Testis (tissue), 3 donors: ENCODE results near the gene EYA2. TPM values are rescaled to one million over a fixed set of nuclear protein-coding genes. Genes with fewer than 3 reads are reported as not detected.
"Not testable (repeated sequence)": the region's sequence is repeated elsewhere in the genome, so short reads cannot be mapped to it uniquely, and the experiment has no call there.

Source experiments
- DNase-seq: peaks from one replicate; pipeline ENCODE4 v3.0.0-alpha.2; 2019
- H3K27ac ChIP-seq, 2 donors: fragments of 200-600 bp; sonication (generic); one replicate each; pipeline ENCODE4 v1.5.1; 2019
- H3K27me3 ChIP-seq: fragments of 200-600 bp; sonication (generic); one replicate; pipeline ENCODE4 v1.5.1; 2019
- H3K36me3 ChIP-seq: fragments of 200-600 bp; sonication (generic); one replicate; pipeline ENCODE4 v1.5.1; 2017; ENCODE audit warnings: low read depth; ENCODE audit errors: missing control alignments
- H3K4me1 ChIP-seq: fragments of 200-600 bp; sonication (generic); one replicate; pipeline ENCODE4 v1.5.1; 2019
- H3K4me3 ChIP-seq, 2 donors: fragments of 200-600 bp; sonication (generic); one replicate each; pipeline ENCODE4 v1.5.1; 2017 to 2019
- H3K9me3 ChIP-seq: fragments of 200-600 bp; sonication (generic); one replicate; pipeline ENCODE4 v1.5.1; 2017
- POLR2A ChIP-seq: fragments of 450-650 bp; IDR thresholded peaks from one replicate; pipeline ENCODE4 v1.6.1; 2017; ENCODE audit warnings: antibody characterized with exemption, mild to moderate bottlenecking, moderate library complexity
- WGBS, 2 donors: methylation state at CpG; one replicate each; pipeline ENCODE4 v1.1.5; 2018; 5-methylcytosine and 5-hydroxymethylcytosine counted together
- intact Hi-C: fragments of 100-400 bp; cut with DNase I; formaldehyde crosslinking; loops from one replicate; pipeline ENCODE4 v1.15.1; 2023; ENCODE audit warnings: low total_unique reads
- polyA plus RNA-seq: library from polyadenylated mRNA; stranded (reverse); fragments of 350-450 nt; fragmentation: Illumina TruSeq; extraction: RNeasy Lipid Tissue Mini Kit (QIAGEN cat#74804); gene quantifications from one replicate; pipeline ENCODE4 v1.2.3, GENCODE V29; 2014; ENCODE audit warnings: low read depth, low replicate concordance; ENCODE audit not compliant: insufficient read depth
- total RNA-seq, 2 donors: library from RNA; depleted of rRNA; stranded (reverse); fragments of >200 nt; gene quantifications; one replicate each; pipeline ENCODE4 v1.2.3, GENCODE V29; 2016
- TF ChIP-seq, protein P1 (sequence below), 3 experiments: fragments of 450-650 bp in 2 of 3; fragments of 200-600 bp in 1 of 3; sonication (generic) in 1 of 3; IDR thresholded peaks; one replicate each; pipeline ENCODE4 v1.5.1; 2016 to 2019; ENCODE audit warnings: antibody characterized with exemption in 3 of 3, mild to moderate bottlenecking in 2 of 3, moderate library complexity in 1 of 3

Gene EYA2
- total and polyA plus RNA-seq, 3 donors from 2014 or later = 14.6 to 17.2 (median 16.2) TPM

DNA sequence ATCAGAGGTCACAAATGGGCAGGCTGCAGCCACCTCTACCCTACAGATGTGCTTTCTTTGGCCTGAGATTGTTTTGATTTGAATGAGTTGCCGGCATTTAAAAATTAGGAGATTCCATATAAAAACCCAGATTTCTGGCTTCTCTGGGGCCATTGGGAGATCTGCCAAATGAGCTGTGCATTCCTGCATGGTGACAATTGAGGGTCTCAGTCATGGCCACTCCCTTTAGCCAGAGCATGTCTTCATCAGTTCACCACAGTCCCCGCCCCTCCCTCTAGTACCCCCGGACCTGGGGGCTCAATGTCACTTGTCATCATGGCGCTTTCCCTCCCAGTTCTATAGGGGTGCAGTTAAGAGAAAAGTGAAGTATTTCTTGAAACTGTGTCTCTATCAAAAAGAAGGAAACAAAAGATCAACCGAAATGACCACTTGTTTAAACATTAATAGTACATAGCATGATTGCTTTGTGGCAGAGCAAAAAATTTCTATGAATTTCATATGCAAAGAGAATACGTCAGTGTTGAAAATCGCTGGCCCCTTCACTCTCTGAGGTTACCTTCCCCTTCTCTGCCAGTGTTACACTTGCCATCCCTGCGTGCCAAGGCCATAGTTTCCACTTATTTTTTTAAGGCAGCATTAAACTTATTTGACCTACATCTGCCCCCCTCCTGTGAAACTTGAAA lies 21.1 kb downstream of the EYA2 start:
- Histone ChIP-seq H3K27me3 (no peaks in the 10 kb centered on the region), H3K4me1 (peaks cover 4% of the 10 kb centered on the region), H3K27ac (peak overlapping the region in 1 of 2 donors; percentile 27), H3K4me3 (no peak overlapping the region), H3K9me3 (no peaks in the 10 kb centered on the region), H3K36me3 (no peaks in the 10 kb centered on the region)
- TF ChIP-seq, protein P1, sequence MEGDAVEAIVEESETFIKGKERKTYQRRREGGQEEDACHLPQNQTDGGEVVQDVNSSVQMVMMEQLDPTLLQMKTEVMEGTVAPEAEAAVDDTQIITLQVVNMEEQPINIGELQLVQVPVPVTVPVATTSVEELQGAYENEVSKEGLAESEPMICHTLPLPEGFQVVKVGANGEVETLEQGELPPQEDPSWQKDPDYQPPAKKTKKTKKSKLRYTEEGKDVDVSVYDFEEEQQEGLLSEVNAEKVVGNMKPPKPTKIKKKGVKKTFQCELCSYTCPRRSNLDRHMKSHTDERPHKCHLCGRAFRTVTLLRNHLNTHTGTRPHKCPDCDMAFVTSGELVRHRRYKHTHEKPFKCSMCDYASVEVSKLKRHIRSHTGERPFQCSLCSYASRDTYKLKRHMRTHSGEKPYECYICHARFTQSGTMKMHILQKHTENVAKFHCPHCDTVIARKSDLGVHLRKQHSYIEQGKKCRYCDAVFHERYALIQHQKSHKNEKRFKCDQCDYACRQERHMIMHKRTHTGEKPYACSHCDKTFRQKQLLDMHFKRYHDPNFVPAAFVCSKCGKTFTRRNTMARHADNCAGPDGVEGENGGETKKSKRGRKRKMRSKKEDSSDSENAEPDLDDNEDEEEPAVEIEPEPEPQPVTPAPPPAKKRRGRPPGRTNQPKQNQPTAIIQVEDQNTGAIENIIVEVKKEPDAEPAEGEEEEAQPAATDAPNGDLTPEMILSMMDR (IDR thresholded peaks at IDR 0.05) = no peak
- no peak for TF ChIP-seq POLR2A
- intact Hi-C loops = no loop called here
- WGBS, 2 donors = 83 to 85% methylated on average over 8 of the region's 8 CpGs
- no peak for DNase-seq

DNA sequence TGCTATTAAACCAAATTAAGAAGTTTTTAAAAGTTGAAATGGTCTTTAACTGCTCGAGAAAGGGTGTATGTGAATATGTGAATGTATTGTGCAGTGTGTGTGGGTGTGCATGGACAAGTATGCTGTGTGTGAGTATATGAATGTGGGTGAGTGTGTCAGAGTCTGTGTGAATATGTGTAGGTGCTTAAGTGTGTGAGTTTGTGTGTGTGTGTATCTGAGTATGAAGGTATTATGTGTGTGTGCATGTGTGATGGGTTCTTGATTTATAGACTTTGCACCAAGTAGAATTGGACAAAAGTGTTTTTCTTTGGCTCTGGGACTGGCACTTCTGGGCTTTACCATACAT lies 21.6 kb downstream of the EYA2 start:
- no peaks in the 10 kb centered on the region for H3K27me3 ChIP-seq
- intact Hi-C loops = no loop called here
- peaks cover 4% of the 10 kb centered on the region for H3K4me1 ChIP-seq
- no peaks in the 10 kb centered on the region for H3K9me3 ChIP-seq
- no peak overlapping the region for H3K27ac ChIP-seq
- no peaks in the 10 kb centered on the region for H3K36me3 ChIP-seq
- TF ChIP-seq POLR2A = no peak
- TF ChIP-seq, protein P1 (IDR thresholded peaks at IDR 0.05) = no peak
- DNase-seq = no peak
- no peak overlapping the region for H3K4me3 ChIP-seq
- 77 to 84% methylated on average over 1 of the region's 1 CpG for whole genome bisulfite sequencing, 2 donors

DNA sequence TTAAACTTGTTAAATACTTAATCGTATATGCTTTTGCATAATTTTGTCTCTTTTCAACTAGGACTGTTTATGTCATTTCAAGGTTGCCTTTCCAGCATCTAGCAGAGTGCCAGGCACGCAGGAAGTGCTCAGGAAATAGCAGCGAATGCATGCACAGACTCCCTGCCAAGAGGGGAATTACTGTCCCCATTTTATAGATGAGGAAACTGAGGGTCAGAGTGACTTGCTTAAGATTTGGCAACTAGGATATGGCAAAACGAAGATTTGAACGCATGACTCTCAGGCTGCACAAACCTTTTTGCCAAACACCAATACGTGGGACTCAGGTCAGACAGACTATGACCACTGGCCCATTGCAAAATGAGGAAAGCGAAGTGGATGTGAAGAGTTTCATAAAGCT lies 22.5 kb downstream of the EYA2 start:
- intact Hi-C loops = no loop called here
- Histone ChIP-seq H3K36me3 (no peaks in the 10 kb centered on the region), H3K4me3 (no peak overlapping the region), H3K27me3 (no peaks in the 10 kb centered on the region), H3K9me3 (no peaks in the 10 kb centered on the region), H3K4me1 (peaks cover 4% of the 10 kb centered on the region), H3K27ac (no peak overlapping the region)
- WGBS, 2 donors = 84 to 87% methylated on average over 7 of the region's 7 CpGs
- no peak for TF ChIP-seq POLR2A
- TF ChIP-seq, protein P1 (IDR thresholded peaks at IDR 0.05) = no peak
- no peak for DNase-seq

DNA sequence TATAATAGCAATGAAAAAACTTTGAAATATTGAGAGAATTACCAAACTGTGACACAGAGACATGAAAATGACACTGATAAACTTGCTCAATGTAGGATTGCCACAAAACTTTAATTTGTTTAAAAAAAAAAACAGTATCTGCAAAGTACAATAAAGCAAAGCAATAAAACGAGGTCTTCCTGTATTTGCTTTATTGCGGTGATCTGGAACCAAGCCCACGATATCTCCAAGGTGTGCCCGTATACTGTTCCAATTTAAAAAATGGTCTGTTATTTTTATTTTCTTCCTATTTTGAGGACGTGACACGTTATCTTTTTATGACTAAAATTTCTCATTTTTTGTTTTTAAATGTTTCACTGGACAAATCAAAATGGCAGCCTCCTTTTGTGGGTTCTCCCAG lies 25.5 kb downstream of the EYA2 start:
- 87 to 92% methylated on average over 6 of the region's 6 CpGs for WGBS, 2 donors
- intact Hi-C loops = no loop called here
- no peaks in the 10 kb centered on the region for H3K9me3 ChIP-seq
- no peak for DNase-seq
- H3K4me1 ChIP-seq = peaks cover 4% of the 10 kb centered on the region
- TF ChIP-seq POLR2A = no peak
- TF ChIP-seq, protein P1 (IDR thresholded peaks at IDR 0.05) = no peak
- H3K27ac ChIP-seq = no peak overlapping the region
- H3K27me3 ChIP-seq = no peaks in the 10 kb centered on the region
- H3K36me3 ChIP-seq = no peaks in the 10 kb centered on the region
- H3K4me3 ChIP-seq = no peak overlapping the region

DNA sequence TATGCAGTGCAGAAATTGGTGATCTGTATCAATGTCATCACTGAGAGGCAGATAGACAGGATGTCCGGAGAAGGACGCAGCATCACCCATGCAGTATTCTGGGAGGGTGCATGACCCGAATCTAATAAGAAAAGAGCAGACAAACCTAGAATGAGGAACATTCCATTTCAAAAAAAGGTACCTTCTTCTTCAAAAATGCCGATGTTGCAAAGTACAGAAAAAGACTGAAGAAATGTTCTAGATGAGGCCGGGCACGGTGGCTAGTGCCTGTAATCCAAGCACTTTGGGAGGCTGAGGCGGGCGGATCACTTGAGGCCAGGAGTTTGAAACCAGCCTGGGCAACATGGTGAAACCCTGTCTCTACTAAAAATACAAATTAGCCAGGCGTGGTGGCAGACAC lies 28.2 kb downstream of the EYA2 start:
- H3K36me3 ChIP-seq, H3K4me1 ChIP-seq, H3K4me3 ChIP-seq, DNase-seq, H3K27ac ChIP-seq, intact Hi-C loops, H3K27me3 ChIP-seq, H3K9me3 ChIP-seq: not testable (repeated sequence)
- 91 to 92% methylated on average over 9 of the region's 9 CpGs for WGBS, 2 donors
